CD8-positive, alpha-beta memory T cell (primary cell): Measurements from ENCODE around the gene VAMP5. TPM values are rescaled to one million over a fixed set of nuclear protein-coding genes. Genes with fewer than 3 reads are reported as not detected.
"Not testable (repeated sequence)": the region's sequence is repeated elsewhere in the genome, so short reads cannot be mapped to it uniquely, and the experiment has no call there.

Experiments used
- CTCF ChIA-PET: fragments of 350-600 bp; sonication (Branson Sonifier 250); formaldehyde crosslinking; loops from one replicate; lab custom pipeline; 2021; ENCODE audit warnings: antibody characterized with exemption; lab: Charles Lee
- POLR2A ChIA-PET: fragments of 350-600 bp; sonication (Branson Sonifier 250); formaldehyde crosslinking; loops from one replicate; lab custom pipeline; 2021; ENCODE audit warnings: antibody characterized with exemption; lab: Charles Lee
- DNase-seq, 5 donors: peaks; one replicate each; pipeline versions ENCODE4 v3.0.0 to v3.0.0-alpha.2; 2020 to 2022; ENCODE audit warnings: mixed read lengths in 1 of 5
- H3K27ac ChIP-seq: one replicate; pipeline ENCODE4 v1.7.0; 2013; ENCODE audit warnings: low read depth, mild to moderate bottlenecking, low read length, moderate library complexity
- H3K27me3 ChIP-seq: 2 replicates; pipeline ENCODE4 v1.7.0; 2013; ENCODE audit warnings: low read length, mild to moderate bottlenecking; ENCODE audit not compliant: insufficient read depth, poor library complexity, severe bottlenecking
- H3K36me3 ChIP-seq: 2 replicates; pipeline ENCODE4 v1.7.0; 2013; ENCODE audit warnings: mild to moderate bottlenecking, low read length, moderate library complexity; ENCODE audit not compliant: insufficient read depth
- H3K4me1 ChIP-seq: 2 replicates; pipeline ENCODE4 v1.7.0; 2013; ENCODE audit warnings: mild to moderate bottlenecking, low read length, moderate library complexity; ENCODE audit not compliant: insufficient read depth
- H3K4me3 ChIP-seq: 2 replicates; pipeline ENCODE4 v1.7.0; 2013; ENCODE audit warnings: mild to moderate bottlenecking, low read length
- H3K9me3 ChIP-seq: 2 replicates; pipeline ENCODE4 v1.7.0; 2013; ENCODE audit warnings: mild to moderate bottlenecking, low read length
- H3K27ac Mint-ChIP-seq, 8 donors: one replicate each; pipeline ENCODE4 v1.8.0; 2020 to 2021; ENCODE audit warnings: mixed read lengths in 8 of 8, mild to moderate bottlenecking in 6 of 8, inconsistent platforms in 3 of 8, moderate library complexity in 3 of 8
- H3K27me3 Mint-ChIP-seq, 2 donors: one replicate each; pipeline ENCODE4 v1.8.0; 2020 to 2021; ENCODE audit warnings: mixed read lengths in 2 of 2, mild to moderate bottlenecking in 1 of 2, moderate library complexity in 1 of 2
- H3K36me3 Mint-ChIP-seq, 3 donors: one replicate each; pipeline ENCODE4 v1.8.0; 2020 to 2021; ENCODE audit warnings: mixed read lengths in 3 of 3, inconsistent platforms in 1 of 3, mild to moderate bottlenecking in 1 of 3
- H3K4me1 Mint-ChIP-seq, 3 donors: one replicate each; pipeline ENCODE4 v1.8.0; 2020 to 2021; ENCODE audit warnings: mixed read lengths in 3 of 3, inconsistent platforms in 1 of 3, mild to moderate bottlenecking in 1 of 3
- H3K4me3 Mint-ChIP-seq, 7 donors: one replicate each; pipeline ENCODE4 v1.8.0; 2020 to 2021; ENCODE audit warnings: mixed read lengths in 7 of 7, mild to moderate bottlenecking in 6 of 7, moderate library complexity in 4 of 7, inconsistent platforms in 2 of 7
- H3K9me3 Mint-ChIP-seq, 5 donors: one replicate each; pipeline ENCODE4 v1.8.0; 2020 to 2022; ENCODE audit warnings: mixed read lengths in 5 of 5, mild to moderate bottlenecking in 3 of 5, moderate library complexity in 2 of 5, inconsistent platforms in 1 of 5
- polyA plus RNA-seq: library from polyadenylated mRNA; unstranded; fragments of 300-500 nt; fragmentation: Illumina TruSeq; gene quantifications from one replicate; pipeline ENCODE4 v1.2.3, GENCODE V29; 2021
- total RNA-seq, 2 experiments: library from RNA; stranded (reverse); gene quantifications; one replicate each; pipeline ENCODE4 v1.2.3, GENCODE V29; 2021

VAMP5 gene
- total and polyA plus RNA-seq, 3 experiments from 2014 or later, result 26.4 to 151 (median 28.0) TPM

- Mint-ChIP-seq H3K36me3 (peaks cover 0 to 39% (median 7%) of the 10 kb centered on the region in 3 donors), H3K4me1 (peaks cover 23 to 51% (median 42%) of the 10 kb centered on the region in 3 donors), H3K27me3 (peaks cover 0 to 4% of the 10 kb centered on the region in 2 donors), H3K27ac (peak within 1 kb of the TSS; percentile 88 to 98 (median 94)), H3K4me3 (peak within 1 kb of the TSS; percentile 90 to 99 (median 96)), H3K9me3 (no peaks in the 10 kb centered on the region)
- Histone ChIP-seq H3K27ac (peak within 1 kb of the TSS; percentile 68), H3K36me3 (peaks cover 18% of the 10 kb centered on the region), H3K27me3 (no peaks in the 10 kb centered on the region), H3K9me3 (no peaks in the 10 kb centered on the region), H3K4me1 (peaks cover 24% of the 10 kb centered on the region), H3K4me3 (peak within 1 kb of the TSS; percentile 91)
- peak; percentile 76 to 87 (median 78) for DNase-seq
- ChIA-PET CTCF (interaction anchor here (0.8 to 1.2 kb wide), 3 partner anchors 17 to 75 kb away, joined by 3 to 5 read pairs (median 4); partner anchors contain the start of gene RNF181), POLR2A (interaction anchor here (1.1 to 1.6 kb wide), 5 partner anchors 9 to 494 kb away, joined by 4 to 21 read pairs (median 5); partner anchors contain the start of genes POLR1A, PTCD3, RNF181 and TGOLN2)
Measured at GRCh38 chr2:85611705-85612587, 27.7 kb downstream of the VAMP5 start, which contains the start of gene C2orf68. Gene C2orf68, minus strand, starts transcription at chr2:85612066. Its CDS starts 82 bp downstream, at chr2:85611984.

GRCh38 chr2:85613717-85614515 is 29.7 kb downstream of the VAMP5 start:
- Mint-ChIP-seq H3K4me3 (peak overlapping the region in 5 of 7 donors; percentile 11 to 82 (median 54)), H3K9me3 (no peaks in the 10 kb centered on the region), H3K36me3 (peaks cover 0 to 30% (median 5%) of the 10 kb centered on the region in 3 donors), H3K4me1 (peaks cover 27 to 50% (median 40%) of the 10 kb centered on the region in 3 donors), H3K27me3 (peaks cover 0 to 4% of the 10 kb centered on the region in 2 donors), H3K27ac (peak overlapping the region in 6 of 8 donors; percentile 24 to 91 (median 47))
- H3K4me3 ChIP-seq, result no peak overlapping the region
- DNase-seq, result peak in 1 of 5 donors; percentile 36
- no peaks in the 10 kb centered on the region for H3K9me3 ChIP-seq
- H3K27me3 ChIP-seq, result no peaks in the 10 kb centered on the region
- POLR2A ChIA-PET, result interaction anchor here (1.4 kb wide), 1 partner anchor 18 kb away, joined by 5 read pairs; the partner anchor contains the start of gene RNF181
- CTCF ChIA-PET, result no interaction called here
- peaks cover 5% of the 10 kb centered on the region for H3K36me3 ChIP-seq
- H3K4me1 ChIP-seq, result peaks cover 34% of the 10 kb centered on the region
- H3K27ac ChIP-seq, result no peak overlapping the region

- Mint-ChIP-seq H3K4me3 (peak overlapping the region in 4 of 7 donors; percentile 17 to 68 (median 60)), H3K36me3 (peaks cover 0 to 31% (median 4%) of the 10 kb centered on the region in 3 donors), H3K27ac (peak overlapping the region in 1 of 8 donors; percentile 91), H3K4me1 (peaks cover 27 to 49% (median 39%) of the 10 kb centered on the region in 3 donors)
- H3K4me1 ChIP-seq, result peaks cover 34% of the 10 kb centered on the region
- H3K27me3 Mint-ChIP-seq, H3K27ac ChIP-seq, H3K9me3 Mint-ChIP-seq, H3K9me3 ChIP-seq, POLR2A ChIA-PET, H3K27me3 ChIP-seq, H3K36me3 ChIP-seq, H3K4me3 ChIP-seq: not testable (repeated sequence)
- DNase-seq, result peak in 1 of 5 donors; percentile 21
- CTCF ChIA-PET, result interaction anchor here (1.4 kb wide), 1 partner anchor 11 kb away, joined by 4 read pairs; no protein-coding TSS in a partner anchor
Measured at GRCh38 chr2:85614757-85615156, 30.5 kb downstream of the VAMP5 start.

GRCh38 chr2:85615413-85615728 is 31.1 kb downstream of the VAMP5 start:
- CTCF ChIA-PET, result interaction anchor here (0.9 to 1.4 kb wide), 2 partner anchors 11 to 64 kb away, joined by 4 read pairs; no protein-coding TSS in a partner anchor
- H3K36me3 ChIP-seq, result peaks cover 10% of the 10 kb centered on the region

DNA sequence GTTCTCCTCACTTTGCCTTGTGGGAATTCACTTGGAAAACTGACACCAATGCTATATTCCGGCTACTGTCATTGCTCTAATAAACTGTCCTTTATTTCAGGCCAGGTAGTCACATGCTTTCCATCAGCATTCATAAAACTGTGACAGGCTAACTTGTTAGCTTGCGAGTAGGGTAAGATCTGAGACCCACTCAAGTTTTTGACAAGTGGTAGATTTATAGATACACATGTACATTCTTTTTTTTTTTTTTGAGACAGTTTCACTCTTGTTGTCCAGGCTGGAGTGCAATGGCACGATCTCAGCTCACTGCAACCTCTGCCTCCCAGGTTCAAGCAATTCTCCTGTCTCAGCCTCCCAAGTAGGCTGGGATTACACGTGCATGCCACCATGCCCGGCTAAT is 33.5 kb downstream of the VAMP5 start:
- H3K9me3 ChIP-seq, H3K27me3 ChIP-seq, H3K27me3 Mint-ChIP-seq, H3K9me3 Mint-ChIP-seq, DNase-seq, H3K27ac ChIP-seq, H3K4me3 ChIP-seq: not testable (repeated sequence)
- Histone ChIP-seq H3K4me1 (peaks cover 21% of the 10 kb centered on the region), H3K36me3 (peaks cover 18% of the 10 kb centered on the region)
- POLR2A ChIA-PET, result interaction anchor here (1.2 to 1.3 kb wide), 2 partner anchors 10 to 22 kb away, joined by 4 to 6 read pairs; partner anchors contain the start of gene RNF181
- H3K4me3 Mint-ChIP-seq, result peak overlapping the region; percentile 95 to 99 (median 96)
- H3K4me1 Mint-ChIP-seq, result peaks cover 18 to 32% (median 29%) of the 10 kb centered on the region in 3 donors
- CTCF ChIA-PET, result interaction anchor here (0.6 to 1.0 kb wide), 3 partner anchors 14 to 22 kb away, joined by 3 to 4 read pairs (median 3); partner anchors contain the start of genes RNF181 and TMEM150A
- peak overlapping the region in 5 of 8 donors; percentile 21 to 94 (median 68) for H3K27ac Mint-ChIP-seq
- peaks cover 0 to 34% (median 11%) of the 10 kb centered on the region in 3 donors for H3K36me3 Mint-ChIP-seq

More at GRCh38 chr2:85615413-85615728, 31.1 kb downstream of the VAMP5 start:
- H3K9me3 Mint-ChIP-seq, result no peaks in the 10 kb centered on the region
- peak overlapping the region; percentile 74 for H3K27ac ChIP-seq
- H3K4me3 ChIP-seq, result peak overlapping the region; percentile 84
- H3K4me1 Mint-ChIP-seq, result peaks cover 23 to 45% (median 35%) of the 10 kb centered on the region in 3 donors
- H3K4me3 Mint-ChIP-seq, result peak overlapping the region in 5 of 7 donors; percentile 1 to 99 (median 38)
- peaks cover 31% of the 10 kb centered on the region for H3K4me1 ChIP-seq
- peak in 1 of 5 donors; percentile 43 for DNase-seq
- H3K27me3 Mint-ChIP-seq, result peaks cover 0 to 4% of the 10 kb centered on the region in 2 donors
- POLR2A ChIA-PET, result interaction anchor here (0.9 kb wide), 1 partner anchor 55 kb away, joined by 5 read pairs; no protein-coding TSS in a partner anchor
- H3K27ac Mint-ChIP-seq, result peak overlapping the region in 6 of 8 donors; percentile 89 to 99 (median 94)
- H3K27me3 ChIP-seq, result no peaks in the 10 kb centered on the region
- H3K9me3 ChIP-seq, result no peaks in the 10 kb centered on the region
- H3K36me3 Mint-ChIP-seq, result peaks cover 0 to 27% (median 4%) of the 10 kb centered on the region in 3 donors

DNA sequence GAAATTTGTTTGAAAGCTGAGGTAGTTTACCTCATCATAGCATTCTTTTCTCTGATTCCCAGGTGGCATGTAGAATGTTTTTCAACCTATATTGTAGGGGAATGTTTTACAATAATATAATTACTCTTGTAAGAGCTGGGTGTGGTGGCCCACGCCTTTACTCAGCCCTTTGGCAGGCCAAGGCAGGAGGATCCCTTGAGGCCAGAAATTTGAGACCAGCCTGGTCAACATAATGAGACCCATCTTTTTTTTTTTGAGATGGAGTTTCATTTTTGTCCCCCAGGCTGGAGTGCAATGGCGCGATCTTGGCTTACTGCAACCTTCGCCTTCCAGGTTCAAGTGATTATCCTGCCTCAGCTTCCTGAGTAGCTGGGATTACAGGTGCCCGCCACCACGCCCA is 35.4 kb downstream of the VAMP5 start:
- H3K27ac ChIP-seq, result no peak overlapping the region
- H3K9me3 ChIP-seq, result no peaks in the 10 kb centered on the region
- H3K4me1 ChIP-seq, result peaks cover 21% of the 10 kb centered on the region
- no peaks in the 10 kb centered on the region for H3K27me3 ChIP-seq
- H3K27me3 Mint-ChIP-seq, result peaks cover 0 to 2% of the 10 kb centered on the region in 2 donors
- ChIA-PET POLR2A (interaction anchor here (0.7 kb wide), 2 partner anchors 105 to 585 kb away, joined by 3 read pairs; no protein-coding TSS in a partner anchor), CTCF (interaction anchor here (1.3 to 4.7 kb wide), 2 partner anchors 15 to 17 kb away, joined by 3 to 27 read pairs; no protein-coding TSS in a partner anchor)
- H3K36me3 ChIP-seq, result peaks cover 33% of the 10 kb centered on the region
- H3K4me3 ChIP-seq, result no peak overlapping the region
- no peaks in the 10 kb centered on the region for H3K9me3 Mint-ChIP-seq
- DNase-seq, result no peak
- H3K4me1 Mint-ChIP-seq, result peaks cover 21 to 39% (median 29%) of the 10 kb centered on the region in 3 donors
- peaks cover 0 to 52% (median 17%) of the 10 kb centered on the region in 3 donors for H3K36me3 Mint-ChIP-seq
- peak overlapping the region in 1 of 8 donors; percentile 24 for H3K27ac Mint-ChIP-seq
- H3K4me3 Mint-ChIP-seq, result no peak overlapping the region

- POLR2A ChIA-PET, result interaction anchor here (0.6 to 0.7 kb wide), 2 partner anchors 12 to 523 kb away, joined by 3 read pairs; no protein-coding TSS in a partner anchor
- Mint-ChIP-seq H3K27ac (peak overlapping the region in 3 of 8 donors; percentile 26 to 69 (median 39)), H3K36me3 (peaks cover 0 to 65% (median 26%) of the 10 kb centered on the region in 3 donors), H3K4me1 (peaks cover 17 to 33% (median 23%) of the 10 kb centered on the region in 3 donors), H3K9me3 (no peaks in the 10 kb centered on the region), H3K4me3 (no peak overlapping the region), H3K27me3 (peaks cover 0 to 1% of the 10 kb centered on the region in 2 donors)
- CTCF ChIA-PET, result interaction anchor here (4.7 kb wide), 1 partner anchor 15 kb away, joined by 27 read pairs; no protein-coding TSS in a partner anchor
- DNase-seq, result no peak
- Histone ChIP-seq H3K27ac (no peak overlapping the region), H3K4me1 (peaks cover 14% of the 10 kb centered on the region), H3K9me3 (no peaks in the 10 kb centered on the region), H3K4me3 (no peak overlapping the region), H3K36me3 (peaks cover 46% of the 10 kb centered on the region), H3K27me3 (no peaks in the 10 kb centered on the region)
Measured at GRCh38 chr2:85621338-85621737, 37.1 kb downstream of the VAMP5 start.
